HEK293T (cell line): ENCODE results near the gene TMPRSS2.

ENCODE experiments used
- BHLHE40 ChIP-seq: fragments of 450-650 bp; IDR thresholded peaks from 2 replicates; pipeline ENCODE4 v1.6.1; 2016; ENCODE audit warnings: mild to moderate bottlenecking, moderate library complexity, borderline replicate concordance
- ELF4 ChIP-seq: fragments of 450-650 bp; IDR thresholded peaks from 2 replicates; pipeline ENCODE4 v1.6.1; 2017; ENCODE audit warnings: antibody characterized with exemption
- FOXA1 ChIP-seq: fragments of 450-650 bp; IDR thresholded peaks from 2 replicates; pipeline ENCODE4 v1.6.1; 2016; ENCODE audit warnings: mild to moderate bottlenecking
- FOXK2 ChIP-seq: fragments of 450-650 bp; IDR thresholded peaks from 2 replicates; pipeline ENCODE4 v1.6.1; 2016; ENCODE audit warnings: mild to moderate bottlenecking
- HDGF ChIP-seq: fragments of 450-650 bp; IDR thresholded peaks from 2 replicates; pipeline ENCODE4 v1.6.1; 2017; ENCODE audit warnings: antibody characterized with exemption, borderline replicate concordance

DNA sequence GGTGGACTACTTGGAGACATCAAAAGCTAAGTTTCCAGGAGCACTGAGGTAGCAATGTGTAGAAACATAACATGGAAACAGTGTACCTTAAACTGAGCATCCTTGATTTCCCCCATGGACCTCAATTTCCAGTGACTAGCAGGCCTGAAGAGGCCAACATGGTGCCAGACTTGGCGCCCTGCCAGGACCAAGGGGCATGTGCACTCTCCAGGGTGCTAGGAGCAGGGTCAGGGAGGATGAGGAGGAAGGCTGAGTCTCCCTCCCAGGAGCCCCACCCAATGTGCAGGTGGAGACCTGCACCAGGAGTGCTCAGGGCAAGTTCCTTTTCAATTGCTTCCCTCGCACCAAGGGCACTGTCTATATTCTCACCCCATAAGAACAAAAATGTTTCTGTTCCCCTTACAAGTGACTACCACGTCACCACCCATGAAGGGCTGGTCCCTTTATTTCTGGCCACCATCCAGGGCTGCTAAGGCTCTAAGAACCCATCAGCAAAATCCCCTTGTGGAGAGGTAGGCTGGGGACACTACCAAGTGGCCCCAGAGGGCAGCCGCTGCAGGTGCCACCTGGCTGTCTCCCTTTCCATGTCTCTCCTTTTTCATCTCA lies 42.7 kb downstream of the TMPRSS2 start:
- TF ChIP-seq FOXA1 (no peak), FOXK2 (no peak), HDGF (no peak), BHLHE40 (no peak), ELF4 (no peak)
